Large intestine (tissue), 3 donors: Measurements from ENCODE around the gene COL8A2. TPM values are rescaled to one million over a fixed set of nuclear protein-coding genes. Genes with fewer than 3 reads are reported as not detected.
"Not testable (repeated sequence)": the region's sequence is repeated elsewhere in the genome, so short reads cannot be mapped to it uniquely, and the experiment has no call there.

Experiments
- DNase-seq, 2 donors: peaks; one replicate each; pipeline versions ENCODE4 v3.0.0 to v3.0.0-alpha.2; 2013
- H3K27ac ChIP-seq: one replicate; pipeline ENCODE4 v1.5.1; 2013; ENCODE audit warnings: low read length
- H3K27me3 ChIP-seq: 2 replicates; pipeline ENCODE4 v1.6.1; 2013; ENCODE audit warnings: low read length; ENCODE audit not compliant: control insufficient read depth, insufficient read depth
- H3K36me3 ChIP-seq: 2 replicates; pipeline ENCODE4 v1.6.1; 2013; ENCODE audit warnings: low read length; ENCODE audit not compliant: control insufficient read depth, insufficient read depth
- H3K4me1 ChIP-seq: one replicate; pipeline ENCODE4 v1.6.1; 2013; ENCODE audit warnings: low read length; ENCODE audit not compliant: control insufficient read depth, insufficient read depth
- H3K4me3 ChIP-seq: one replicate; pipeline ENCODE4 v1.5.1; 2013; ENCODE audit warnings: low read length
- H3K9me3 ChIP-seq: one replicate; pipeline ENCODE4 v1.6.1; 2013; ENCODE audit warnings: mild to moderate bottlenecking, low read depth, low read length, moderate library complexity; ENCODE audit not compliant: control insufficient read depth
- WGBS: methylation state at CpG from one replicate; pipeline ENCODE4 v1.1.5; 2013; ENCODE audit warnings: low lambda C conversion rate; ENCODE audit not compliant: insufficient coverage; 5-methylcytosine and 5-hydroxymethylcytosine counted together
- polyA plus RNA-seq: library from polyadenylated mRNA; unstranded; fragments of 120-200 nt; gene quantifications from one replicate; pipeline ENCODE4 v1.2.1, GENCODE V29; 2013

The COL8A2 gene
- polyA plus RNA-seq, 1 donor, result 1.8 TPM

GRCh38 chr1:36164361-36164760 lies 39.3 kb upstream of the COL8A2 start:
- no peak for DNase-seq
- Histone ChIP-seq H3K27me3 (no peaks in the 10 kb centered on the region), H3K4me3 (no peak overlapping the region), H3K36me3 (no peaks in the 10 kb centered on the region), H3K9me3 (no peaks in the 10 kb centered on the region), H3K4me1 (peaks cover 12% of the 10 kb centered on the region), H3K27ac (no peak overlapping the region)
- 100% methylated on average over 1 of the region's 2 CpGs for WGBS

GRCh38 chr1:36163426-36163825 lies 38.4 kb upstream of the COL8A2 start:
- no peaks in the 10 kb centered on the region for H3K27me3 ChIP-seq
- H3K4me1 ChIP-seq, result peaks cover 12% of the 10 kb centered on the region
- H3K4me3 ChIP-seq, result no peak overlapping the region
- no peaks in the 10 kb centered on the region for H3K36me3 ChIP-seq
- no peak overlapping the region for H3K27ac ChIP-seq
- DNase-seq, result no peak
- no peaks in the 10 kb centered on the region for H3K9me3 ChIP-seq

GRCh38 chr1:36162680-36163239 lies 37.7 kb upstream of the COL8A2 start:
- Histone ChIP-seq H3K27ac (no peak overlapping the region), H3K4me1 (peaks cover 19% of the 10 kb centered on the region), H3K27me3 (no peaks in the 10 kb centered on the region), H3K4me3 (no peak overlapping the region), H3K9me3 (no peaks in the 10 kb centered on the region), H3K36me3 (no peaks in the 10 kb centered on the region)
- WGBS, result no CpG with 5 or more reads among the region's 1 CpG
- no peak for DNase-seq

- Histone ChIP-seq H3K4me3 (no peak overlapping the region), H3K27ac (no peak overlapping the region), H3K36me3 (no peaks in the 10 kb centered on the region), H3K9me3 (no peaks in the 10 kb centered on the region), H3K27me3 (no peaks in the 10 kb centered on the region), H3K4me1 (peaks cover 22% of the 10 kb centered on the region)
- DNase-seq, result peak in 1 of 2 donors; percentile 51
- no CpG with 5 or more reads among the region's 14 CpGs for WGBS
These were observed 36.9 kb upstream of the COL8A2 start for GRCh38 chr1:36161641-36162531.

- Histone ChIP-seq H3K27ac (peak overlapping the region; percentile 46), H3K4me3 (peak overlapping the region; percentile 11), H3K36me3 (no peaks in the 10 kb centered on the region), H3K4me1 (peaks cover 22% of the 10 kb centered on the region), H3K9me3 (no peaks in the 10 kb centered on the region), H3K27me3 (no peaks in the 10 kb centered on the region)
- WGBS, result no CpG with 5 or more reads among the region's 12 CpGs
- DNase-seq, result peak in 1 of 2 donors; percentile 56
These were observed 36.0 kb upstream of the COL8A2 start for GRCh38 chr1:36160949-36161485.

- peaks cover 22% of the 10 kb centered on the region for H3K4me1 ChIP-seq
- H3K9me3 ChIP-seq, result no peaks in the 10 kb centered on the region
- no CpG with 5 or more reads among the region's 4 CpGs for WGBS
- peak overlapping the region; percentile 11 for H3K4me3 ChIP-seq
- H3K27ac ChIP-seq, result peak overlapping the region; percentile 46
- DNase-seq, result no peak
- H3K36me3 ChIP-seq, result no peaks in the 10 kb centered on the region
- H3K27me3 ChIP-seq, result no peaks in the 10 kb centered on the region
These were observed 35.4 kb upstream of the COL8A2 start for GRCh38 chr1:36160388-36160948.

- Histone ChIP-seq H3K4me1 (peaks cover 28% of the 10 kb centered on the region), H3K36me3 (no peaks in the 10 kb centered on the region), H3K27me3 (no peaks in the 10 kb centered on the region), H3K9me3 (no peaks in the 10 kb centered on the region), H3K4me3 (no peak overlapping the region), H3K27ac (no peak overlapping the region)
- DNase-seq, result no peak
- no CpG with 5 or more reads among the region's 10 CpGs for WGBS
These were observed 34.8 kb upstream of the COL8A2 start for GRCh38 chr1:36159614-36160387.

GRCh38 chr1:36158827-36159252 lies 33.8 kb upstream of the COL8A2 start:
- H3K27me3 ChIP-seq, H3K36me3 ChIP-seq, H3K9me3 ChIP-seq, H3K27ac ChIP-seq, H3K4me3 ChIP-seq, DNase-seq: not testable (repeated sequence)
- H3K4me1 ChIP-seq, result peaks cover 29% of the 10 kb centered on the region
- no CpG with 5 or more reads among the region's 10 CpGs for WGBS

GRCh38 chr1:36157973-36158826 lies 33.2 kb upstream of the COL8A2 start:
- no peaks in the 10 kb centered on the region for H3K27me3 ChIP-seq
- DNase-seq, result no peak
- no peaks in the 10 kb centered on the region for H3K36me3 ChIP-seq
- no peak overlapping the region for H3K27ac ChIP-seq
- H3K4me3 ChIP-seq, result no peak overlapping the region
- H3K9me3 ChIP-seq, result no peaks in the 10 kb centered on the region
- H3K4me1 ChIP-seq, result peaks cover 29% of the 10 kb centered on the region
- WGBS, result no CpG with 5 or more reads among the region's 9 CpGs
